HepG2 (cell line): ENCODE measurements around the gene CUL9. TPM values are rescaled to one million over a fixed set of nuclear protein-coding genes. Genes with fewer than 3 reads are reported as not detected.

Experiments used
- ARNTL ChIP-seq: sonication (generic); formaldehyde crosslinking; IDR thresholded peaks from 2 replicates; pipeline ENCODE4 v1.4.0; 2020; ENCODE audit warnings: mild to moderate bottlenecking, missing genetic modification reagents
- DR1 ChIP-seq: sonication (generic); formaldehyde crosslinking; IDR thresholded peaks from 2 replicates; pipeline ENCODE4 v1.8.0; 2021; ENCODE audit warnings: mild to moderate bottlenecking, missing genetic modification reagents, inconsistent platforms
- FOSL2 ChIP-seq: sonication (generic); formaldehyde crosslinking; IDR thresholded peaks from 2 replicates; pipeline ENCODE4 v1.4.0; 2020; ENCODE audit warnings: missing genetic modification reagents
- HMGXB4 ChIP-seq, 2 experiments: sonication (generic) in 1 of 2; formaldehyde crosslinking in 1 of 2; IDR thresholded peaks; 2 replicates each; pipeline versions ENCODE4 v1.4.0 to v1.6.1; 2018 to 2020; ENCODE audit warnings: missing genetic modification reagents in 2 of 2, borderline replicate concordance in 1 of 2, low read depth in 1 of 2, mild to moderate bottlenecking in 1 of 2, missing biosample characterization in 1 of 2
- PATZ1 ChIP-seq: sonication (generic); formaldehyde crosslinking; IDR thresholded peaks from 2 replicates; pipeline ENCODE4 v1.4.0; 2020; ENCODE audit warnings: missing genetic modification reagents
- RXRA ChIP-seq: sonication (generic); formaldehyde crosslinking; IDR thresholded peaks from 2 replicates; pipeline ENCODE4 v1.5.1; 2020; ENCODE audit warnings: missing genetic modification reagents
- ZBTB1 ChIP-seq: sonication (generic); formaldehyde crosslinking; IDR thresholded peaks from 2 replicates; pipeline ENCODE4 v1.4.0; 2020; ENCODE audit warnings: missing genetic modification reagents, borderline replicate concordance
- ZBTB3 ChIP-seq: sonication (generic); formaldehyde crosslinking; IDR thresholded peaks from 2 replicates; pipeline ENCODE4 v1.4.0; 2020; ENCODE audit warnings: low read depth, mild to moderate bottlenecking, moderate library complexity, missing genetic modification reagents, borderline replicate concordance
- ZBTB8A ChIP-seq: sonication (generic); formaldehyde crosslinking; IDR thresholded peaks from 2 replicates; pipeline ENCODE4 v1.4.0; 2020; ENCODE audit warnings: mild to moderate bottlenecking, low read depth, missing genetic modification reagents, borderline replicate concordance
- ZNF124 ChIP-seq: sonication (generic); formaldehyde crosslinking; IDR thresholded peaks from 2 replicates; pipeline ENCODE4 v1.4.0; 2020; ENCODE audit warnings: missing genetic modification reagents
- ZNF350 ChIP-seq: sonication (generic); formaldehyde crosslinking; IDR thresholded peaks from 2 replicates; pipeline ENCODE4 v1.4.0; 2020; ENCODE audit warnings: mild to moderate bottlenecking, low read depth, missing genetic modification reagents, borderline replicate concordance
- ZNF616 ChIP-seq: sonication (generic); formaldehyde crosslinking; IDR thresholded peaks from 2 replicates; pipeline ENCODE4 v1.5.0; 2020; ENCODE audit warnings: low read depth, mild to moderate bottlenecking, missing genetic modification reagents
- ZNF773 ChIP-seq: sonication (generic); formaldehyde crosslinking; IDR thresholded peaks from 2 replicates; pipeline ENCODE4 v1.4.0; 2020; ENCODE audit warnings: missing genetic modification reagents, borderline replicate concordance
- ZNF883 ChIP-seq: sonication (generic); formaldehyde crosslinking; IDR thresholded peaks from 2 replicates; pipeline ENCODE4 v1.5.1; 2020; ENCODE audit warnings: mild to moderate bottlenecking, missing genetic modification reagents; ENCODE audit errors: not compliant biosample characterization
- ZZZ3 ChIP-seq: sonication (generic); formaldehyde crosslinking; IDR thresholded peaks from 2 replicates; pipeline ENCODE4 v1.4.0; 2020; ENCODE audit warnings: missing genetic modification reagents, mild to moderate bottlenecking, borderline replicate concordance
- polyA plus RNA-seq, 8 experiments: library from polyadenylated mRNA; depleted of rRNA in 3 of 8; stranded (reverse) in 7 of 8; unstranded in 1 of 8; fragments of >200 nt; fragmentation: Illumina TruSeq in 4 of 8; extraction: Trizol in 4 of 8; gene quantifications; 2 replicates each; pipeline versions ENCODE4 v1.2.1 to v1.2.3, GENCODE V29; 2011 to 2016; ENCODE audit warnings: low read depth in 4 of 8, missing spikeins in 1 of 8, mixed read lengths in 1 of 8; ENCODE audit not compliant: insufficient read depth in 1 of 8
- total RNA-seq, 5 experiments: library from RNA; depleted of rRNA; stranded (reverse); fragments of >200 nt; fragmentation: Illumina TruSeq; extraction: Trizol; gene quantifications; 2 replicates each; pipeline ENCODE4 v1.2.3, GENCODE V29; 2016; ENCODE audit warnings: low read depth in 1 of 5
- TF ChIP-seq, protein P1 (sequence below): sonication (generic); formaldehyde crosslinking; IDR thresholded peaks from 2 replicates; pipeline ENCODE4 v1.4.0; 2020; ENCODE audit warnings: mild to moderate bottlenecking, low read depth, missing genetic modification reagents
- TF ChIP-seq, protein P2 (sequence below): sonication (generic); formaldehyde crosslinking; IDR thresholded peaks from 2 replicates; pipeline ENCODE4 v1.8.1; 2022; ENCODE audit warnings: low read depth, mild to moderate bottlenecking, missing genetic modification reagents
- TF ChIP-seq, protein P3 (sequence below): sonication (generic); formaldehyde crosslinking; IDR thresholded peaks from 2 replicates; pipeline ENCODE4 v1.4.0; 2020; ENCODE audit warnings: missing genetic modification reagents

CUL9 gene
- total and polyA plus RNA-seq, 2 of the 13 experiments (the other 11 are each of a cell fraction or from before 2014, with no cell fraction given), result 11.4 to 13.7 TPM

DNA sequence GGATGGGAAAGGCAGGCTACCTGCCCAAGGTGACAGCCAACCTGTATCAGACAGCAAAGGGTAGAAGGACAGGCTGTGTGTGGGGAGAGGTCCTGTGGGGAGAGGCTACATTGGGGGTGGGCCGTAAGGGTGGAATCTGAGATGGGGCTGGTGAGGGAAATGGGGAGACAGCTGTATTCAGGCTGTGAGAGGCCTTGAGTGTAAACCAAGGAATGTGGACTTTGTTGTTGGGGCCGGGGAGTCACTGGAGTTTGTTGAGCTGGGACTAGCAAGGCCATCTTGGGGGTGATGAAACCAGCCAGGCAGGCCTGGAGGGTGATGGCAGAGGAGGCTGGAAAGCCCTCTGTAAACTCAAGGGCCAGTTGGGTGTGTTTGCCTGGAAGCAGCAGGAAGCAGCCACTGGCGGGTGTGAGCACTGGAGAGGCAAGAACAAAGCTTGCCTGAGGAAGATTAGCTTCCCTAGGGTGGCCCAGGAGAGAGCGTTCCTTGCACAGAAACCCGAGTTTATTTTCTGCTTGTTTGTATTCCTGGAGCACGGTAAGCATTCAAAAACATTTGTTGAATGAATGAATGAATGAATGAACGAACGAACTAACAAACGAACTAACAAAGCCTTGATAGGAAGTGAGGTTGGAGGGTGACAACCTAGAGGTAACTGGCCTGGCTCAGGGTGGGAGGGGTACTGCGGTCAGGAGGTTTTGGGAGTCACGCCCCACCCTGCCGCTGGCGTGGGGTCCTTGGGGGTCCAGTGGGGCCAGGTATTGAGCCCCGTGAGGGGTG is 80.2 kb downstream of the CUL9 start (continued):
- TF ChIP-seq, protein P1, sequence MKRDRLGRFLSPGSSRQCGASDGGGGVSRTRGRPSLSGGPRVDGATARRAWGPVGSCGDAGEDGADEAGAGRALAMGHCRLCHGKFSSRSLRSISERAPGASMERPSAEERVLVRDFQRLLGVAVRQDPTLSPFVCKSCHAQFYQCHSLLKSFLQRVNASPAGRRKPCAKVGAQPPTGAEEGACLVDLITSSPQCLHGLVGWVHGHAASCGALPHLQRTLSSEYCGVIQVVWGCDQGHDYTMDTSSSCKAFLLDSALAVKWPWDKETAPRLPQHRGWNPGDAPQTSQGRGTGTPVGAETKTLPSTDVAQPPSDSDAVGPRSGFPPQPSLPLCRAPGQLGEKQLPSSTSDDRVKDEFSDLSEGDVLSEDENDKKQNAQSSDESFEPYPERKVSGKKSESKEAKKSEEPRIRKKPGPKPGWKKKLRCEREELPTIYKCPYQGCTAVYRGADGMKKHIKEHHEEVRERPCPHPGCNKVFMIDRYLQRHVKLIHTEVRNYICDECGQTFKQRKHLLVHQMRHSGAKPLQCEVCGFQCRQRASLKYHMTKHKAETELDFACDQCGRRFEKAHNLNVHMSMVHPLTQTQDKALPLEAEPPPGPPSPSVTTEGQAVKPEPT, result no peak
- peak; percentile 19; the same call in 1 of the 2 replicates for TF ChIP-seq ZNF350 (CRISPR knock-in tag)
- peak in 1 of 2 experiments; percentile 57; a peak in 1 of 4 replicates for TF ChIP-seq HMGXB4 (CRISPR knock-in tag; IDR thresholded peaks at IDR 0.05; ENCODE audit: borderline replicate concordance in 1 of 2, low read depth in 1 of 2)
- TF ChIP-seq DR1, result no peak
- TF ChIP-seq ZNF124 (CRISPR knock-in tag), result 0 out of 2 replicates have a peak, but pooled peaks have one; percentile 27
- TF ChIP-seq FOSL2 (CRISPR knock-in tag), result peak; percentile 42; the same call in 1 of the 2 replicates
- TF ChIP-seq RXRA (CRISPR knock-in tag), result peak; percentile 34; the same call in 1 of the 2 replicates
- TF ChIP-seq ZNF616 (CRISPR knock-in tag), result no peak
- TF ChIP-seq, protein P2, sequence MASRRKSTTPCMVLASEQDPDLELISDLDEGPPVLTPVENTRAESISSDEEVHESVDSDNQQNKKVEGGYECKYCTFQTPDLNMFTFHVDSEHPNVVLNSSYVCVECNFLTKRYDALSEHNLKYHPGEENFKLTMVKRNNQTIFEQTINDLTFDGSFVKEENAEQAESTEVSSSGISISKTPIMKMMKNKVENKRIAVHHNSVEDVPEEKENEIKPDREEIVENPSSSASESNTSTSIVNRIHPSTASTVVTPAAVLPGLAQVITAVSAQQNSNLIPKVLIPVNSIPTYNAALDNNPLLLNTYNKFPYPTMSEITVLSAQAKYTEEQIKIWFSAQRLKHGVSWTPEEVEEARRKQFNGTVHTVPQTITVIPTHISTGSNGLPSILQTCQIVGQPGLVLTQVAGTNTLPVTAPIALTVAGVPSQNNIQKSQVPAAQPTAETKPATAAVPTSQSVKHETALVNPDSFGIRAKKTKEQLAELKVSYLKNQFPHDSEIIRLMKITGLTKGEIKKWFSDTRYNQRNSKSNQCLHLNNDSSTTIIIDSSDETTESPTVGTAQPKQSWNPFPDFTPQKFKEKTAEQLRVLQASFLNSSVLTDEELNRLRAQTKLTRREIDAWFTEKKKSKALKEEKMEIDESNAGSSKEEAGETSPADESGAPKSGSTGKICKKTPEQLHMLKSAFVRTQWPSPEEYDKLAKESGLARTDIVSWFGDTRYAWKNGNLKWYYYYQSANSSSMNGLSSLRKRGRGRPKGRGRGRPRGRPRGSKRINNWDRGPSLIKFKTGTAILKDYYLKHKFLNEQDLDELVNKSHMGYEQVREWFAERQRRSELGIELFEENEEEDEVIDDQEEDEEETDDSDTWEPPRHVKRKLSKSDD (CRISPR knock-in tag), result 0 out of 2 replicates have a peak, but pooled peaks have one; percentile 59
- peak; percentile 80 for TF ChIP-seq PATZ1 (CRISPR knock-in tag)
- no peak for TF ChIP-seq ZNF883 (CRISPR knock-in tag)
- TF ChIP-seq ZNF773 (CRISPR knock-in tag), result no peak
- TF ChIP-seq, protein P3, sequence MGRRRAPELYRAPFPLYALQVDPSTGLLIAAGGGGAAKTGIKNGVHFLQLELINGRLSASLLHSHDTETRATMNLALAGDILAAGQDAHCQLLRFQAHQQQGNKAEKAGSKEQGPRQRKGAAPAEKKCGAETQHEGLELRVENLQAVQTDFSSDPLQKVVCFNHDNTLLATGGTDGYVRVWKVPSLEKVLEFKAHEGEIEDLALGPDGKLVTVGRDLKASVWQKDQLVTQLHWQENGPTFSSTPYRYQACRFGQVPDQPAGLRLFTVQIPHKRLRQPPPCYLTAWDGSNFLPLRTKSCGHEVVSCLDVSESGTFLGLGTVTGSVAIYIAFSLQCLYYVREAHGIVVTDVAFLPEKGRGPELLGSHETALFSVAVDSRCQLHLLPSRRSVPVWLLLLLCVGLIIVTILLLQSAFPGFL (CRISPR knock-in tag), result no peak
- TF ChIP-seq ARNTL (CRISPR knock-in tag), result no peak
- no peak for TF ChIP-seq ZBTB8A (CRISPR knock-in tag)
- TF ChIP-seq ZZZ3 (CRISPR knock-in tag), result no peak
- TF ChIP-seq ZBTB1 (CRISPR knock-in tag), result no peak
- TF ChIP-seq ZBTB3, result no peak
